Fibroblast of upper back skin (primary cell): ENCODE measurements around the gene ZFP3.
"Not testable (repeated sequence)": the region's sequence is repeated elsewhere in the genome, so short reads cannot be mapped to it uniquely, and the experiment has no call there.

Experiments used
- DNase-seq: peaks from one replicate; pipeline ENCODE4 v3.0.0-alpha.2; 2013

Gene ZFP3

DNA sequence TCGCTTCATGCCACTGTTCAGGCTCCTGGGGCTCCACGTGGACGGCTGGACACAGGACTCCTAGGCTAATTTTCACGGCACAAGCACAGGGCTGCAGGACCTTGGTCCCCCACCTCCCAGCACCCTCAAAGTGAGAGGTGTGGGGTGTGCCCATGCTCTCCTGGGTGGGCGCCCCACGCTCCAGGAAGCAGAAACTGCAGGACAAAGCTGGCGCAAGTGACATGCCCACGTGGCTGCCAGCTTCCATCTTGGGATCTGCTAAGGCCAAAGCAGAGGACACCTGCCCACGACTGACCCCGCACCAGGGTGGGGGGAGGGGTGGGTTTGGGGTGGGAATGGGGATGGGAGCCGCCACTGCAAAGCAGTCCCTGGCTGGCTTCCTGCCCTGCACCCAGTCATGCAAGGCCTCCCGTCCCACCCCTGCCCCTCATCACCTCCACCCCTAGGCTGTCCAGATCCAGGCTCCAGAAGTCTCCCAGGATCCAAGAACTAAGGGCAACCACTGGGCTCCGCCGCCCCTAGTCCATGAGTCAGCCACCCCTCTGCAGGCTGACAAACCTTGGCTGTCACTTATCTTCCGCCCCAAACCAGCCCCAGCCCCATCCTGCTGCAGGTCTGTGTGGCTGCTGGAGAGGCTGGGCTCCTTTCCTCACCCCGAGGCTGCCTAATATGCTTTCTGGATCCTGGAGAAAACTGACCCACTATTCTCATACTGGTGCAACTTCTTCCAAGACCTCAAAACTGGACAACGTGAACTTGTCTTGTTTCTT, 48.6 kb downstream of the ZFP3 start:
- DNase-seq, result no peak

DNA sequence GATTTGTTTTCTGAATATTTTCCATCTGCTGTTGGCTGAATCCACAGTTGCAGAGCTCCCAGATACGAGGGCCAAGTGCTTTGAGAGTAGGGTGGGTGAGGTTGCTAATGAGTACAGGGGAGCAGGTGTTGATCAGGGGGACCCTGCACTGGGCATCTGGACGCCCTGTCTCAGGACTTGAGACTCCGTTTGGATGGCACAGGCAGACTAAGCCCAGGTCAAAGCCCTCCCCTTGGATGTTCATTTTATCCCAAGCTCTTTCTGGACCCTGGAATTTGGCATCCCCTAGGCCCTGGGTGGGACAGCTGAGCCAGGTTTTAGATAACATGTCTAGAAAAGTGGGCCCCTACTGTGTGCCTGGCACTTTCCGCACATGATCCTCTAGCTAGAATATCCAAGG, 49.6 kb downstream of the ZFP3 start:
- no peak for DNase-seq

DNA sequence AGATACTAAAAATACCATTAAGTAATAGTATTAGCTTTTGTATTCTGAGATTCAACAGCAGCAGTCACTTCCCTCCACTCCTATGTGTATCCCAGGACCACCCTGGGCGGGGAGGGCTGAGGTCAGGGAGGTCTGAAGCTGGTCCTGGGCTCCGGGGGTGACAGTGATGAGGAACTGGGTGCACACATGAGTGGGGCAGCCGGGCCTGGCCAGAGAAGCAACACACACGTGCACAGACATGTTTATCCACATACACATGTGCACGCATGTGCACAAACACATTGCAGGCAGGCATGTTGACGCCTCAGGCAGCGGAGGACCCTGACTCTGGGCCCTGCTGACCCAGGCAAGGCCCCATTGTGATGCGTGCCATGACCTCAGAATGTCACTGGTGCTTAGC, 50.1 kb downstream of the ZFP3 start:
- DNase-seq, result not testable (repeated sequence)

DNA sequence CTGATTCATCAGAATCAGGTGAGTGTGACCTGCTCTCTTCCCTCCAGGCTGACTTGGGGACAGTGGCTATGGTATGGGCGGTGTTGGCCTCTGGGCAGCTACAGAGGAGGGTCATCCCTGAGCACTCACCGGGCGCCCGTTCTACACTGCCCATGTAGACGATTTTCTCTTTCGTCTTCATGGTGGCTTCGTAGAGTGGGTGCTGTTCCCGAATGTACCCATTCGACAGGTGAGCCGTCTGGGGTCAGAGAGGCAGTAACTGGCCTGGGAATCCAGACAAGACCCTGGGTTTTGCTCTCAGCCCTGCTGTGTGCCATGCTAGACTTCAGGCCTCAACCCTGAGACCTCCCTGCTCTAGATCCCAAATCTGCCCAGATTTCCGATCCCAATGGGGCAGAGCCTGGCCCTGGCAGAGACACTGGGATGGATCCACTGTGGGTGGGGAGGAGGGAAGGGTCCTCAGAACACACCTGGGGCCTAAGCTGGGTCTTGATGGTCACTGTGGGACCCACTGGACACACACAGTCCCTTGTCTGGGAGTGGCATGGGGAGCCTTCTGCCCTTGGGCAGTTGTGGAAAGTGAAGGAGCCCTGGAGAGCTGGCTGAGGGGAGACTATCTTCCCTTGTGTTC, 50.8 kb downstream of the ZFP3 start:
- no peak for DNase-seq

DNA sequence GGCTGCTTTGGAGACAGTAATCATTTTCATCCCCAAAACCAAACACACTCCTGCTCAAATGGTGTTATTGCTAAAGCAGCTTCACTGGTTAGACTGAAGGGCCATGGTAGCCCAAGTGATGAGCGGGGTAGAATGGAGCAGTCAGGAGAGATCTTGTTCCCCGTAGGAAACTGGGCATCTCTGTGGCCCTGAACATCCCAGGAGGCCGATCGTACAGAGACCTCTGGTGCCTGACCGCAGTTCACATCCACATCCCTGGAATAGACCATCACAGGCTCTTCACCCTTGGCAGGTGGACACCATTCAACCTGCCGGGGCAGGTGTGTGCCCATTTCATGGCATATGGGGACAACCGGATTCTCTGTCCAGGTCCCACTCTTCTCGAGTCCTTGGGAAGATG, 51.5 kb downstream of the ZFP3 start:
- not testable (repeated sequence) for DNase-seq

DNA sequence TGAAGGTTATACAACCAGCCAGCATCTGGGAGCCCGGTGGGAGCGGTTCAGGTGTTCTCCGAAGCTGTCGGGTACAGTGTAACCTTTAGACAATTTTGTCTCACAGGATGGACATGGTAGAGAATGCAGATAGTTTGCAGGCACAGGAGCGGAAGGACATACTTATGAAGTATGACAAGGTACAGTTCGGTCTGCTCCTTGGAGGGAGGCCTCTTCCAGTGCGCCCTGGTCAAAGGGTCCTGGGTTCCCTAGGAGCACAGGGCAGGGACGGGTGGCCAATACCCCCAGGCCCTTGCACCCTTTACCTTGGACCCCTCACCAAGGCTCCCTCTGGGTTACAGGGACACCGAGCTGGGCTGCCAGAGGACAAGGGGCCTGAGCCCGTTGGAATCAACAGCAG, 52.0 kb downstream of the ZFP3 start:
- not testable (repeated sequence) for DNase-seq

DNA sequence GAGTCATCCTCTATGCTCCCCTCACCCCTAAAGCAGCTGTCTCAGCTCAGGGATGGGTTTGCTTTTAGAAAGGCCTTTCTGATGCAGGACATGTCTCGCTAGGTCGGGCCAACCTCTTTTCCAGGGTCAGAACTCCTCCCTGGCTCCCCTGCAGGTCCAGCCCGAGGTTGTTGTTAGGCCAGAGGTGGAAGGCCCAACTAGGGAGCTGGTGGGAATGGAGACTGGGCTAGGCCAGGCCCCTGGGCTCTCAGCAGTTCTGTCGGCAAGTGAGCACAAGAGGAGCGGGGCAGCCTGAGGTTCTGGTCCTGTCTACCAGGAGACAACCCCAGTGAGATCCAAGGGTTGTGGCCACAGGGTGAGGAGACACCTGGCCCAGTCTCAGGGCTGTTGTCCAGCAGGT, 52.4 kb downstream of the ZFP3 start:
- not testable (repeated sequence) for DNase-seq

DNA sequence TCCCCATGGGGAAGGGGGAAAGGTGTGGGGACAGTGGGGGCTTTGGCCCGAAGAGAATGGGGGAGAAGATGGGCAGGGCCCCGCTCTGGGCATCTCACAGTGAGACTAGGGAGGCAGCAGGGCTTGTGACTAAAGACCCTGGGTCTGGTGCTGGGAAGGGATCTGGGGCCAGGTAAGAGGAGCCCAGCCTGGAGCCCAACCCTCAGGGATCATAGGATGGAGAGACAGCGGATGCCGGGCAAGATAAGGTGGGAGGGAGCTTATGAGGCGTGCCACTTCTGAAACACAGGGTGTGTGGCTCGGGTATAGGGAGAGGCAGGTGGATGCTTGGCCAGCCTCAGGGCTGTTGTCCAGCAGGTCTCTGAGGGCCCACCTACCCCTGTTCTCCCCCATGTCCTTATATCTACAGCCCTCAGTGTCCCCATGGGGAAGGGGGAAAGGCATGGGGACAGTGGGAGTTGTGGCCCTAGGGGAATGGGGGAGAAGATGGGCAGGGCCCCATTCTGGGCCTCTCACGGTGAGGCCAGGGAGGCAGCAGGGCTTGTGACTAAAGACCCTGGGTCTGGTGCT, 53.0 kb downstream of the ZFP3 start:
- DNase-seq, result no peak

DNA sequence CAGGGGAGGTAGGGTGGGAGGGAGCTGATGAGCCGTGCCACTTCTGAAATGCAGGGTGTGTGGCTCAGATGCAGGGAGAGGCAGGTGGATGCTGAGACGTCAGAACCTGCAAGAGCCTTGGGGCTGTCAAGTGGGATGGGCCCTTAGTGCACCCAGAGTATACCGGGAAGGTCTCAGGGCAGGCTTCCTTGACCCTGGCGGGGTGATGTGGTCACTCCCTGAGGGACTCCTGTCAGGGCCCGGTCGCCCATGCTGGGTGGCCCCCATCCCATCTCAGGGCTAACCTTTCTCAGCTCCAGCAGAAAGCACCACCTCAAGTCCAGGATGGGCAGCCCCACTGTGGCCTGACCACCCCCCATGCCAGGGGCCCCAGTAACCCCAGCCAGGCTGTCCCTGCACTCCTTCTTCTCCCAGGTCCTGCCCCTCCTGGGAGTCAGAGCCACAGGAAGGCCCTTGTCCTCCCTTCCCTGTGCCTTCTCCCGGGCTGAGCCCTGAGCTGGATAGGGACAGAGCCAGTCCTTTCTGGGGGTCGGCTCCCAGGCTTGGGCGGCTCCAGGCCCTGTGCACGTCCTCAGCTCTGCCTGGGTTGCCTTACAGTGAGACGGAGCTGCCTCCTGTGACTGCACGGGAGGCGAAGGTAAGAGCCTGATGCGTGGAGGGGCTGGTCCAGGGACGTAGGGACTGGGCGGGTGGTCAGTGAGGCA, 53.7 kb downstream of the ZFP3 start:
- not testable (repeated sequence) for DNase-seq

DNA sequence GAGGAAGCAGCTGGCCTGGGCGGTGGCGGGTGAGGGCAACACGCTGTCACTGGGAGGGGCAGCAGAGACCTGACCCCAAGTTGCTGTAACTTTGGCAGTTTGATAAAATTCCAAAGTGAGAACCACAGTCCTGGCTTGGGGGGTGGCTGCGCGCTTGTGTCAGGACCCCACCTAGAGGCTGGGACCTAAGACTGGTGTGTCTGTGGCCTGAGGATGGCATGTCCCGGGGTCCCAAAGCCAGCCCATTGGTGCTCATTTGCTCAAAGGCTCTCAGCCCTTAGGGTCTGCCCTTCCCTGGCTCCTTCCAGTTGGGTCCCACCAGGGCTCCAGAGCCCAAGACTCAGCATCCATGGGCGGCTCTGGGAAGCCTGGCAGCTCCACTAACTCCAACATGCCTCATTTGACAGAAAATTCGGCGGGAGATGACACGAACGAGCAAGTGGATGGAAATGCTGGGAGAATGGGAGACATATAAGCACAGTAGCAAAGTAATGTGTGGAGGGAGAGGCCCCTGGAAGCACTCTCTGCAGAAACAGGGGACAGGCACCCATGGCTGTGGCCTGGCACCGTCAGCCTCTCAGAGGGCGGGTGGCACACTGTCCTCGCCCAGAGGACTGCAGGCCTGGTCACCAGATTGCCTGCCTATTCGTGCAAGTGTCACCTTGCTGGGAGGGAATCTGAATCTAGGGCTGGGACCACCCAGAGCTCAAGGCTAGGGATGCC, 54.4 kb downstream of the ZFP3 start:
- DNase-seq, result not testable (repeated sequence)

DNA sequence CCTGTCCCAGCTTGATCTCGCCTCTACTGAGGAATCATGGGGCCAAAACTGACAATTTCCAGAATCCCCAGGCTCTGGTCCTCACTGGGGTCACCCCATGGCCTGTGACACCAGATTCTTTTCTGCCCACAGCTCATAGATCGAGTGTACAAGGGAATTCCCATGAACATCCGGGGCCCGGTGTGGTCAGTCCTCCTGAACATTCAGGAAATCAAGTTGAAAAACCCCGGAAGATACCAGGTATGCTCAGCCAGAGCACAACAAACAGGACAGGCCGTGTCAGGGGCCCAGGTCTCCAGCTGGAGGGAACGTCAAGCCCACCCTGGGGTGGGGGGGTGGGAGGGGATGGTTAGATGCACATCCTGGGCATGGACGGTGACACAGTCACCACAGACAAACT, 55.0 kb downstream of the ZFP3 start:
- DNase-seq, result no peak

DNA sequence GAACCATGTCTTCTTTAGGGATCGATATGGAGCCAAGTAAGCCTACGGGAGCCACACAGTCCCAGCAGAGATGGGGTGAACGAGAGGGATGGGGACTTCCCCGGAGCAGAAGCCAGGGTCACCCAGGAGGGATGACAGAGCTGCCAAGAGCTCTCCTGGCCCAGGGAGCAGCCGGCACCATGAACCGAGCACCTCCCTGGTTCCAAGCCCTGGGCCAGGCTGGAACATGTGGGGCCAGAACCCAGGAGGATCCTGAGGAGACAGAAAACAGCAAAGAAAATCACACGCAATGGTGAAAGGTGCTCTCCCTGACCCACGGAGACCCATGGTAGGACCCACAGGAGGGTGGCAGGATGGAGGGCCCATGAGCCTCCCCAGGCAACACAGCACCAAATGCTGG, 55.7 kb downstream of the ZFP3 start:
- not testable (repeated sequence) for DNase-seq

DNA sequence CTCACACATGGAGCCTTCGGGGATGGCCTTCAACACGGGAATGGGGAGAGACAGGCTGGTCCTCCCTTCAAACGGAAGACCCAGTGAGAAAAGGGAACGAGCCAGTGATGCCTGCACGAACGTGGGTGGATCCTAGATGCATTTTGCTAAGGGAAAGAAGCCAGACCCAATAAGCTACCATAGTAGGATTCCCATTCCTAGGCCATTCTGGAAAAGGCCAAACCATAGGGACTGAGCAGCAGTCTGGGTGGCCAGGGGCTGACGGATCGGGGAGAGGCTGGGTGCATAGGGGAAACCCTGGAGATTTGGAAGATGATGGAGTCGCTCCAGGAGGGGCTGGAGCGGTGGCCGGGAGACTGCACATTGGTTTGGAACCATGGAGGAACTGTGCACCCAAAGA, 56.3 kb downstream of the ZFP3 start:
- not testable (repeated sequence) for DNase-seq

DNA sequence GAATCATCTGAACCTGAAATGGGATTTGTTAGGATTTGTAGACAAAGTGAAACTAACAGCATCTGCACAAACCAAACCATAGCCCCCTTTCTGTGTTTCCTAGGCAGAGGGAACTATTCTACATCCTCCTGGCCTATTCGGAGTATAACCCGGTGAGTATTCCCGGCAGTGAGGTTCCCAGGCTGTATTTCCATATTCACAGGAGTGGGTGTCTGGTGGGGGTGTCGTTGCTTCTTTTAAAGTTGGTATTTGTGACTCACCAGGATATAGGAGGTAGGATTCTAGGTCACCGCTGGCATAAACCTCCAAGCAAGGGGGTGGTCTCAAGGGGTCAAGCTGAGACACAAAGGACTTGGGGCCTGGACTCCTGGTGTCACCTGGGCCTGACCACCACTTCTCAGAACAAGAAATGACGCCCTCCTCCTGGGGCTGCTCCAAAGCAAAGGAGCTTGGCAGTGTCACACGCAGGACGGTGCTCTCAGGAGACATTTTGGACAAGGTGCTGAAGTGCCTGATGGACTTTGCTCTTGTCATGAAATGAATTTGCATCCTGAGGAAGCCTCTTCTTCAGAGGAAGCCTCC, 57.0 kb downstream of the ZFP3 start:
- not testable (repeated sequence) for DNase-seq

DNA sequence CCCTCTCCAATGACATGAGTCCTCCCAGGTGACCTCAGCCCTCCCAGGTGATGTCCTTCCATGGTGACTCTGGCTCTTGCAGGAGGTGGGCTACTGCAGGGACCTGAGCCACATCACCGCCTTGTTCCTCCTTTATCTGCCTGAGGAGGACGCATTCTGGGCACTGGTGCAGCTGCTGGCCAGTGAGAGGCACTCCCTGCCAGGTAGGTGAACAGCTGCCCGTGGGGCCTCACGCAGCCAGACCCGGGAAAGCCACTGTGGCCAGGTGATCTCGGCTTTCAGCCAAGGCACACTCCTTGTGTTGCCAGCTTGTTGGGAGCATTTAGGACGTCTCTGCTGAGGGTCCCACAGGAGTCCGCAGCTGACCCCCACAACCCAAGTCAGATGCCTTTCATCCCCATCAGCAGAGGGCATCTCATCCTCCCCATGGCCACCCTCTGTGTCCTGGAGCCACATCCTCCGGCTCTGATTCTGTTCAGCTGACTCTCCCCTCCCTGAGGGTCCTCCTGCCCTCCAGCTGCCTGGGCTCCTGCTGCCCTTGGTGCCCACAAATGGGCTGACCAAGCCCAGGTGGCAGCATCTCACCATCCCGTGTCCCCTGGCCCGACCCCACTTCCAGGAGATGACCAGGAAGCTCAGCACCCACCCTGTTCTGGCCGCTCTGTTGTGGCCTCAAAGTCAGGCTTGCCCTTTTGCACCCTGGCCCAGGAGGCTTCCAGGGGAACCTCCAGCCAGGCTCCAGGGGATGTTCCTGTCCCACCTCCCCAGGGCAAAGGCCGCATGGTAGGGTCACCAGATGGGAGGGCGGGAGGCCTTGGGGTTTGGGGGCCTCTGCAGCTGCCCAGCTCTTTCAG, 57.7 kb downstream of the ZFP3 start:
- DNase-seq, result no peak

DNA sequence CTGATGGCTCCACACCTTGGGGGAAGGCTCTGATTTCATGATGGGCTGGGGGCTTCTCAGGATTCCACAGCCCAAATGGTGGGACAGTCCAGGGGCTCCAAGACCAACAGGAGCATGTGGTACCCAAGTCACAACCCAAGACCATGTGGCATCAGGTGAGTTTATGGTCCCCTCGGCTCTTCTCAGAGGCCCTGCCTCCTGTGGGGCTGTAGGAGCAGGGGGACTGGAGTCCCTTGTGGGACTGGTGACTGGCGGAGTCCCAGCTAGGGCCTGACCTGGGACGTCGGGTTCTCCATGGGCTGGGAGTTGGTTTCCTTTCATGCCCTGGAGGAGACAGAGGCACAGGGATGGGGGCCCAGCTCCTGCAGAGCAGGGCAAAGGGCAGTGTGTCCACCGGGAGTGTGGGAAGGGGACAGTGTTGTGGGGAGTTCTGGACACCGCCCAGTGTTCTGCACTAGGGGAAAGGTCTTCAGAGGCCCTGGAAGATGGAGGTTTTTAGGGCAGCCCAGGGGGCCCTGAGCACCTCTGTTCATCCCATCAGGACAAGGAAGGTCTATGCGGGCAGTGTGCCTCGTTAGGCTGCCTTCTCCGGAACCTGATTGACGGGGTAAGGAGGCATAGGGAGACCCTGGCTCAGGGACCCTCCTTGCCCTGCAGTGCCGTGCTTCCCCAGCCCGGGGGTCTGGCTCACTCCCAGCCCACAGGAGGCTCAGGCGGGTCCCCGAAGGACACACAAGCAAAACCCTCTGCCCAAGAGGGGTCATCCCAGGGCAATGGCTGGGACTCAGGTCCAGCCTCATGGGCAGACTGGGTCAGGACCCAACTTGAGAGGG, 58.5 kb downstream of the ZFP3 start:
- not testable (repeated sequence) for DNase-seq

DNA sequence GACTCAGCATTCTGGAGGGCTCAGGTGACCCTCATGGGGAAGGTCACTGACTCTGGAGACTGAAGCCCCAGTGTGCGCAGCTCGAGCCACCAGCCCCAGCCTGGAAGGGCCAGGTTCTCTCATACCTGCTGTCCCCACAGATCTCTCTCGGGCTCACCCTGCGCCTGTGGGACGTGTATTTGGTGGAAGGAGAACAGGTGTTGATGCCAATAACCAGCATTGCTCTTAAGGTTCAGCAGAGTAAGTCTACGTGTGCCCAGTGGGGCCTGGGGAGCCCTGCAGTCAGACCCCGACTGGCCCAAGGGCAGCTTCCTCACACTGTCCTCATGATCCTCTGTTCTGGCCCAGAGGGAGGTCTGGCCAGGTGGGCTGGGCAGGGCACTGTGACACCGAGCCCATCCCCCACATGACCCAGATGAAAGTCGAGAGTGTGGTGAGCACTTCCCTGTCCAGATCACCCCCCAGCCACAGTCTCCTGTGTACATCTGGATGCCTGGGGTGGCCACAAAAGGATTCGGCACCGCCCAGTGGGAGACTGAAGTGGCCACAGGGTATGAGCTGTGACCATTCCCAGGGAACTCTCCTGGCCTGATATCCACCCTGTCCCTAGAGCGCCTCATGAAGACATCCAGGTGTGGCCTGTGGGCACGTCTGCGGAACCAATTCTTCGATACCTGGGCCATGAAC, 59.4 kb downstream of the ZFP3 start:
- DNase-seq, result not testable (repeated sequence)

DNA sequence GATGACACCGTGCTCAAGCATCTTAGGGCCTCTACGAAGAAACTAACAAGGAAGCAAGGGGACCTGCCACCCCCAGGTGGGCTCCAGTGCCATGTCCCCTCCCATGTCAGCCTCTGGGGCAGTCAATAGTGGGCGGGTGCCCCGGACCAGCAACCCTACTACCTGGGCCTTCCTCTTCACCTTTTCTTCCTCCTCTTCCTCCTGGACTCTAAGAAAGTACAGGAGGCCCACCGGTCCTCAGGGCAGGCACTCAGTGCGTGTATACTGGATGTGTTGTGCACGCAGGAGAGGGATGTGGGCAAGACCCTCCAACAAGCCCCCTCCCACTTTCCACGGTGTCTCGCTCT, 59.9 kb downstream of the ZFP3 start:
- DNase-seq, result not testable (repeated sequence)

DNA sequence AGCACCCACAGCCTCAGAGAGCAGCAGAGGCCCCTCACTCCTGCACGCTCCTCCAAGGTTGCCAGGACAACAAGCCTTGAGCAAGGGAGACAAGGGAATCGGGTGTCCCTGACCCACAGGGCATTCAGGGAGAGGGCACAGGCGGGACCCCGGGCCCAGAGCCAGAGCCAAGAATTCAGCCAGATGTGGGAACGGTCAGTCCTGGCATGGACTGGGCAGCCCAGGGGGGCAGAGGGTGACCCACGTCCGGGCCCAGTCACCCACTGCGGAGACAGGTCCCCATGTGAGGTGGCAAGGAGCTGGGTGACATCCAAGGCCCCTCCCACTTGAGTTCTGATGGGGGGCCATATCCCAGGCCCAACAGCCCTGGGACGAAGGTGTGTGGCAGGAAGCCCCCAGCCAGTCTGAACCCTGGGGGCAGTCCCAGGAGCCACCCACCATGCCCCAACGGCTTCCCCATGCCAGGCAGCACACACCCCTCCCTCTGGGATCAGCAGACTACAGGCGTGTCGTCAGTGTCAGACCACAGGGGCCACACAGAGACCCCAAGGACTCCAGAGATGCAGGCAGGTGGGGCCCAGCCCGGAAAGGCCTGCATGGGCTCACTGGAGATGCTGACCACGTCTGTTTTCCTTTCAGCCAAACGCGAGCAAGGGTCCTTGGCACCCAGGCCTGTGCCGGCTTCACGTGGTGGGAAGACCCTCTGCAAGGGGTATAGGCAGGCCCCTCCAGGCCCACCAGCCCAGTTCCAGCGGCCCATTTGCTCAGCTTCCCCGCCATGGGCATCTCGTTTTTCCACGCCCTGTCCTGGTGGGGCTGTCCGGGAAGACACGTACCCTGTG, 60.6 kb downstream of the ZFP3 start:
- DNase-seq, result no peak
